Measurements from ENCODE around the gene DDX11.
"Not testable (repeated sequence)": the region's sequence is repeated elsewhere in the genome, so short reads cannot be mapped to it uniquely, and the experiment has no call there.

Gene DDX11

DNA sequence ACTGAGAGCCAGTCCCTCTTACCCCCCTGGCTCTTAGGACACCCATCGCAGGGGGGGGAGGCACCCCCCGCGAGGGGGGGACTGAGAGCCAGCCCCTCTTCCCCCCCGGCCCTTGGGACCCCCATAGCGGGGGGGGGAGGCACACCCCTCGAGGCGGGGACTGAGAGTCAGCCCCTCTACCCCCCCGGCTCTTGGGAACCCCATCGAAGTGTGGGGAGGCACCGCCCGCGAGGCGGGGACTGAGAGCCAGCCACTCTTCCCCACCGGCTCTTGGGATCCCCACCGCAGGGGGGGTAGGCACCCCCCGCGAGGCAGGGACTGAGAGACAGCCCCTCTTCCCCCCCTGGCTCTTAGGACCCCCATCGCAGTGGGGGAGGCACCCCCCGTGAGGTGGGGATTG is 48.8 kb downstream of the DDX11 start:
- no peak for DNase-seq

GRCh38 chr12:31124158-31124557 is 50.5 kb downstream of the DDX11 start:
- DNase-seq = not testable (repeated sequence)

DNA sequence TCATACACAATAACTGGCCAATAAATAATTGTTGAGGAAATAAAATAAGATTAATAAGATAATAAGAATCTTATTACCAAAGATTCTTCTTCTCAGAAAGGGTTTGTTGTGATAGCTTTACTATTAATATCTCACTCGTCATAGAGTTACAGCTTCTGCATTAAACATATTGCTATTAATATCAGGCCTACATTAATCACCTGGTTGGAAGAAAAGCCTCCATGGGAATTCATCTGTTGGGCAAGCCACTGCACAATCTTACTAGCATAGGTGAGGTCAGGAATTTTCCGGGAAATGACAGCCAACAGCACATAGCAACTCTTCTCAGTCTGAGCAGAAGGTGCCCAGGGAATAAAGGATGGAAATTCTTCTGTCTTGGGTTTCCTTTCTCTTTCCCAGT is 51.5 kb downstream of the DDX11 start:
- not testable (repeated sequence) for DNase-seq

GRCh38 chr12:31127209-31127848 is 53.7 kb downstream of the DDX11 start:
- DNase-seq = not testable (repeated sequence)

DNA sequence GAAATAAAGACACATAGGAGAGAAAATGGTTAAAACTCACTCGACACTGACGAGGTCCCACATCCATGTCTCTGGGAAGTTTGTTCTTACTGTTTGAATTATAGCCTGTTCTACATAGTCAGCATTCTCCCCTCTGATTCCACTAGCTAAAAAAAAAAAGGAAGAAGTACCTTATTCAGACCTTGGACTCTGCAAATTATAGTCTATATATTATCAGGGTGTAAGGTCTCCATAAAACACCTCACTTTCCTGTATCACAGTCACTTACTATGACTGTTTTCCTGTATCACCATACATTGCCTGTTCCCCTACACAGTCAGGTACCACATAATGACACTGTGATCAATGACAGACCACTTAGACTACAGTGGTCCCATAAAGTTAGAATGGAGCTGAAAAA is 62.9 kb downstream of the DDX11 start:
- DNase-seq = not testable (repeated sequence)

- not testable (repeated sequence) for DNase-seq
These were observed 71.1 kb downstream of the DDX11 start for GRCh38 chr12:31144768-31145167.

GRCh38 chr12:31145296-31145695 is 71.6 kb downstream of the DDX11 start:
- DNase-seq = not testable (repeated sequence)

- not testable (repeated sequence) for DNase-seq
These were observed 73.8 kb downstream of the DDX11 start for GRCh38 chr12:31147415-31147814.

DNA sequence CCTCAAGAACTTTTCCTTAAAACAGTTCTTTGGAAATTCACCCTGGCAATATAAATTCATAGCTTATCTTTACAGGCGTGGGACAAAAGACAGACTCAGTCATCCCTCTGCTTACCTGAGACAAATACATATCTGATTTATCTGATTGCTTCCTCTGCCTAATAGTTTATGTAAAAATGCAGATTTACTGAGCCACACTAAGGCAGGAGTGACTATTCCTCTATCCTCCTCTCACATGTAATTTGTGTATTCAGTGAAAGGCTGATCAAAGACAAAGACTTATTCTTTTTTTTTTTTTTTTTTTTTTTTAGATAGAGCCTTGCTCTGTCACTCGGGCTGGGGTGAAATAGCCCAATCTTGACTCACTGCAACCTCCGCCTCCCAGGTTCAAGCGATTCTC is 77.1 kb downstream of the DDX11 start:
- DNase-seq = not testable (repeated sequence)
